Amniotic stem cell (primary cell): ENCODE measurements around the gene HOXA10.

Source experiments
- DNase-seq: peaks from one replicate; lab custom pipeline; 2025; lab: John Stamatoyannopoulos, UW

Gene HOXA10

GRCh38 chr7:27130540-27131389 is 43.4 kb downstream of the HOXA10 start, which contains the start of gene HOXA4:
HOXA4 (minus strand) TSS chr7:27130757; CDS start chr7:27130733, 24 bp downstream.
- DNase-seq, result no peak

GRCh38 chr7:27129729-27130539 is 44.2 kb downstream of the HOXA10 start:
- no peak for DNase-seq

- DNase-seq, result no peak
These were observed 45.1 kb downstream of the HOXA10 start for GRCh38 chr7:27128776-27129728.

- DNase-seq, result no peak
These were observed 46.1 kb downstream of the HOXA10 start for GRCh38 chr7:27128034-27128433.

GRCh38 chr7:27126596-27127327 is 47.4 kb downstream of the HOXA10 start:
- no peak for DNase-seq

- no peak for DNase-seq
These were observed 48.1 kb downstream of the HOXA10 start for GRCh38 chr7:27125986-27126394.

GRCh38 chr7:27124902-27125689 is 49.0 kb downstream of the HOXA10 start:
- DNase-seq, result no peak

GRCh38 chr7:27124096-27124901 is 49.8 kb downstream of the HOXA10 start:
- DNase-seq, result no peak

- no peak for DNase-seq
These were observed 50.6 kb downstream of the HOXA10 start for GRCh38 chr7:27123477-27124053.

GRCh38 chr7:27123007-27123476 is 51.1 kb downstream of the HOXA10 start:
- DNase-seq, result no peak

- no peak for DNase-seq
These were observed 51.8 kb downstream of the HOXA10 start for GRCh38 chr7:27122077-27122910.

- no peak for DNase-seq
These were observed 52.4 kb downstream of the HOXA10 start for GRCh38 chr7:27121684-27122076.
